Activated effector memory CD4-positive, alpha-beta T cell treated with anti-CD3 and anti-CD28 coated beads, Interleukin-2, amount 50 U/mL, for 16 hours (primary cell): ENCODE data around the gene LRRC14B.
A peak's percentile ranks its signal among the peaks of the same experiment; 100 is the strongest.

Source experiments
- DNase-seq: peaks from one replicate; pipeline ENCODE4 v3.0.0-alpha.2; 2020

Gene LRRC14B

GRCh38 chr5:191036-191948, at the start of gene LRRC14B:
LRRC14B (plus strand) TSS chr5:191495; CDS start chr5:191539, 44 bp downstream.
- DNase-seq: no peak

- no peak for DNase-seq
Measured at GRCh38 chr5:141761-142160, 49.5 kb upstream of the LRRC14B start.

GRCh38 chr5:142246-142810, 49.0 kb upstream of the LRRC14B start:
- DNase-seq: no peak

GRCh38 chr5:143041-143440, 48.3 kb upstream of the LRRC14B start:
- no peak for DNase-seq

GRCh38 chr5:144941-145340, 46.4 kb upstream of the LRRC14B start:
- no peak for DNase-seq

GRCh38 chr5:145585-146323, 45.5 kb upstream of the LRRC14B start:
- DNase-seq: no peak

GRCh38 chr5:147751-148150, 43.5 kb upstream of the LRRC14B start:
- no peak for DNase-seq

GRCh38 chr5:149745-150485, 41.4 kb upstream of the LRRC14B start:
- no peak for DNase-seq

GRCh38 chr5:150746-151145, 40.5 kb upstream of the LRRC14B start:
- no peak for DNase-seq

GRCh38 chr5:152077-152476, 39.2 kb upstream of the LRRC14B start:
- DNase-seq: no peak

GRCh38 chr5:153256-153655, 38.0 kb upstream of the LRRC14B start:
- DNase-seq: no peak

- no peak for DNase-seq
Measured at GRCh38 chr5:154236-154635, 37.1 kb upstream of the LRRC14B start.

GRCh38 chr5:154826-155225, 36.5 kb upstream of the LRRC14B start:
- peak; percentile 27 for DNase-seq

- peak; percentile 43 for DNase-seq
Measured at GRCh38 chr5:155651-156410, 35.5 kb upstream of the LRRC14B start.

GRCh38 chr5:156411-157072, 34.8 kb upstream of the LRRC14B start:
- peak; percentile 55 for DNase-seq

- peak; percentile 21 for DNase-seq
Measured at GRCh38 chr5:157126-157715, 34.1 kb upstream of the LRRC14B start.

- peak; percentile 50 for DNase-seq
Measured at GRCh38 chr5:157801-158200, 33.5 kb upstream of the LRRC14B start.

GRCh38 chr5:158807-159447, 32.4 kb upstream of the LRRC14B start:
- DNase-seq: peak; percentile 22

- peak; percentile 22 for DNase-seq
Measured at GRCh38 chr5:159448-160172, 31.7 kb upstream of the LRRC14B start.

- DNase-seq: peak; percentile 52
Measured at GRCh38 chr5:160173-160510, 31.2 kb upstream of the LRRC14B start.
